Measurements from ENCODE around the gene RTL10.

GRCh38 chr22:19864538-19865106 is 9.9 kb upstream of the RTL10 start:
- TF ChIP-seq CTCF (IDR thresholded peaks at IDR 0.05; ENCODE audit: poor library complexity, severe bottlenecking): no peak
- TF ChIP-seq POLR2AphosphoS5 (IDR thresholded peaks at IDR 0.05): no peak
- TF ChIP-seq SMC3 (conservative IDR thresholded peaks at IDR 0.05; ENCODE audit: poor library complexity): no peak
- TF ChIP-seq, protein P1, sequence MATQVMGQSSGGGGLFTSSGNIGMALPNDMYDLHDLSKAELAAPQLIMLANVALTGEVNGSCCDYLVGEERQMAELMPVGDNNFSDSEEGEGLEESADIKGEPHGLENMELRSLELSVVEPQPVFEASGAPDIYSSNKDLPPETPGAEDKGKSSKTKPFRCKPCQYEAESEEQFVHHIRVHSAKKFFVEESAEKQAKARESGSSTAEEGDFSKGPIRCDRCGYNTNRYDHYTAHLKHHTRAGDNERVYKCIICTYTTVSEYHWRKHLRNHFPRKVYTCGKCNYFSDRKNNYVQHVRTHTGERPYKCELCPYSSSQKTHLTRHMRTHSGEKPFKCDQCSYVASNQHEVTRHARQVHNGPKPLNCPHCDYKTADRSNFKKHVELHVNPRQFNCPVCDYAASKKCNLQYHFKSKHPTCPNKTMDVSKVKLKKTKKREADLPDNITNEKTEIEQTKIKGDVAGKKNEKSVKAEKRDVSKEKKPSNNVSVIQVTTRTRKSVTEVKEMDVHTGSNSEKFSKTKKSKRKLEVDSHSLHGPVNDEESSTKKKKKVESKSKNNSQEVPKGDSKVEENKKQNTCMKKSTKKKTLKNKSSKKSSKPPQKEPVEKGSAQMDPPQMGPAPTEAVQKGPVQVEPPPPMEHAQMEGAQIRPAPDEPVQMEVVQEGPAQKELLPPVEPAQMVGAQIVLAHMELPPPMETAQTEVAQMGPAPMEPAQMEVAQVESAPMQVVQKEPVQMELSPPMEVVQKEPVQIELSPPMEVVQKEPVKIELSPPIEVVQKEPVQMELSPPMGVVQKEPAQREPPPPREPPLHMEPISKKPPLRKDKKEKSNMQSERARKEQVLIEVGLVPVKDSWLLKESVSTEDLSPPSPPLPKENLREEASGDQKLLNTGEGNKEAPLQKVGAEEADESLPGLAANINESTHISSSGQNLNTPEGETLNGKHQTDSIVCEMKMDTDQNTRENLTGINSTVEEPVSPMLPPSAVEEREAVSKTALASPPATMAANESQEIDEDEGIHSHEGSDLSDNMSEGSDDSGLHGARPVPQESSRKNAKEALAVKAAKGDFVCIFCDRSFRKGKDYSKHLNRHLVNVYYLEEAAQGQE (IDR thresholded peaks at IDR 0.05; ENCODE audit: borderline replicate concordance): no peak
- TF ChIP-seq TAF1 (IDR thresholded peaks at IDR 0.05; ENCODE audit: low read depth): no peak
- TF ChIP-seq EP300 (conservative IDR thresholded peaks at IDR 0.05; ENCODE audit: poor library complexity, severe bottlenecking): no peak
- no peak for TF ChIP-seq EZH2 (IDR thresholded peaks at IDR 0.05; ENCODE audit: borderline replicate concordance, insufficient read depth, low read length, poor library complexity, severe bottlenecking)
